ENCODE results near the gene TRAFD1. TPM values are rescaled to one million over a fixed set of nuclear protein-coding genes. Genes with fewer than 3 reads are reported as not detected.

The TRAFD1 gene
- total RNA-seq, 1 experiment from 2014 or later, result 25.5 TPM

GRCh38 chr12:112199136-112199535, 73.8 kb downstream of the TRAFD1 start:
- ATAC-seq (no peak), DNase-seq (ENCODE audit: low read depth, low spot score) (no peak)
- Histone ChIP-seq H3K36me3 (ENCODE audit: control insufficient read depth in 1 of 2, insufficient read depth in 2 of 2, low read length in 2 of 2) (peaks cover 3 to 5% of the 10 kb centered on the region in 2 experiments; a peak in 3 of 4 replicates), H3K4me1 (ENCODE audit: control insufficient read depth in 1 of 2, insufficient read depth in 2 of 2, low read length in 2 of 2) (no peaks in the 10 kb centered on the region), H4K20me1 (ENCODE audit: insufficient read depth) (no peaks in the 10 kb centered on the region), H3K4me2 (ENCODE audit: low read length) (no peak overlapping the region), H3K27ac (ENCODE audit: low read depth, low read length) (no peak overlapping the region), H3K79me2 (ENCODE audit: insufficient read depth, low read length) (no peaks in the 10 kb centered on the region), H3K9me3 (ENCODE audit: control insufficient read depth in 1 of 2, insufficient read depth in 1 of 2, low read depth in 1 of 2, low read length in 2 of 2) (no peaks in the 10 kb centered on the region), H3K27me3 (ENCODE audit: insufficient read depth, low read length) (no peaks in the 10 kb centered on the region), H3K9me2 (ENCODE audit: insufficient read depth) (no peaks in the 10 kb centered on the region), H3K4me3 (replicated peaks in 1 of 2; ENCODE audit: low read depth in 1 of 2, low read length in 2 of 2) (no peak overlapping the region), H3K9ac (ENCODE audit: low read length) (no peak overlapping the region), H2AFZ (ENCODE audit: low read depth, low read length, poor library complexity, severe bottlenecking) (no peak overlapping the region)
- no peak for TF ChIP-seq REST (IDR thresholded peaks at IDR 0.05; ENCODE audit: low read depth)
- no peak for TF ChIP-seq POLR2AphosphoS5 (IDR thresholded peaks at IDR 0.05; ENCODE audit: low read depth, low read length)
- TF ChIP-seq CTCF (IDR thresholded peaks at IDR 0.05 in 2 of 3, conservative IDR thresholded peaks at IDR 0.05 in 1 of 3; ENCODE audit: borderline replicate concordance in 1 of 3, insufficient read depth in 1 of 3, low read depth in 2 of 3, low read length in 2 of 3), result no peak
- no peak for TF ChIP-seq ATF3 (IDR thresholded peaks at IDR 0.05)
- no peak for TF ChIP-seq FOSL1 (IDR thresholded peaks at IDR 0.05; ENCODE audit: low read depth)
- no peak for TF ChIP-seq JUND (IDR thresholded peaks at IDR 0.05)
- TF ChIP-seq ELF1 (IDR thresholded peaks at IDR 0.05; ENCODE audit: borderline replicate concordance, low read depth), result no peak
- TF ChIP-seq CEBPB (IDR thresholded peaks at IDR 0.05; ENCODE audit: low read depth), result no peak
- TF ChIP-seq CBX3 (IDR thresholded peaks at IDR 0.05; ENCODE audit: low read depth), result no peak
- no peak for TF ChIP-seq ZFX (IDR thresholded peaks at IDR 0.05)
- no peak for TF ChIP-seq ZNF274 (IDR thresholded peaks at IDR 0.05; ENCODE audit: low read depth, low read length)
- TF ChIP-seq MAX (IDR thresholded peaks at IDR 0.05), result no peak
- no peak for TF ChIP-seq YY1 (IDR thresholded peaks at IDR 0.05; ENCODE audit: extremely low read depth, insufficient replicate concordance, low read depth, low read length)
- no peak for TF ChIP-seq RAD21 (IDR thresholded peaks at IDR 0.05; ENCODE audit: low read depth)
- TF ChIP-seq EZH2 (IDR thresholded peaks at IDR 0.05), result no peak
- no peak for TF ChIP-seq SP1 (IDR thresholded peaks at IDR 0.05; ENCODE audit: low read depth)
- intact Hi-C loops (cut with micrococcal nuclease), result loop anchor here (2.0 to 10.0 kb wide), 2 partner anchors 212 to 374 kb away; no protein-coding TSS in a partner anchor
- ChIA-PET RAD21 (ENCODE audit: low non-redundant PET in 1 of 2, low total read pairs in 2 of 2, uncharacterized antibody in 2 of 2, unreplicated experiment in 2 of 2) (interaction anchor here in 1 of 2 experiments (0.9 to 2.2 kb wide), 2 partner anchors 188 kb away, joined by 3 to 19 read pairs; no protein-coding TSS in a partner anchor), CTCF (interaction anchor here (1.0 to 1.7 kb wide), 2 partner anchors 188 to 212 kb away, joined by 4 to 10 read pairs; no protein-coding TSS in a partner anchor), POLR2A (no interaction called here)
- BruUV-seq (replicated peaks), result no TSS peak

Data from HCT116 (cell line).